HG03095 (cell line): ENCODE data around the gene CLDN5.

Source experiments
- ATAC-seq: cut with Tn5 transposase; IDR thresholded peaks from one replicate; pipeline ENCODE4 v1.9.1; 2021; ENCODE audit warnings: moderate library complexity; ENCODE audit not compliant: unreplicated experiment

The CLDN5 gene

GRCh38 chr22:19488285-19488684, 35.9 kb downstream of the CLDN5 start:
- no peak for ATAC-seq

DNA sequence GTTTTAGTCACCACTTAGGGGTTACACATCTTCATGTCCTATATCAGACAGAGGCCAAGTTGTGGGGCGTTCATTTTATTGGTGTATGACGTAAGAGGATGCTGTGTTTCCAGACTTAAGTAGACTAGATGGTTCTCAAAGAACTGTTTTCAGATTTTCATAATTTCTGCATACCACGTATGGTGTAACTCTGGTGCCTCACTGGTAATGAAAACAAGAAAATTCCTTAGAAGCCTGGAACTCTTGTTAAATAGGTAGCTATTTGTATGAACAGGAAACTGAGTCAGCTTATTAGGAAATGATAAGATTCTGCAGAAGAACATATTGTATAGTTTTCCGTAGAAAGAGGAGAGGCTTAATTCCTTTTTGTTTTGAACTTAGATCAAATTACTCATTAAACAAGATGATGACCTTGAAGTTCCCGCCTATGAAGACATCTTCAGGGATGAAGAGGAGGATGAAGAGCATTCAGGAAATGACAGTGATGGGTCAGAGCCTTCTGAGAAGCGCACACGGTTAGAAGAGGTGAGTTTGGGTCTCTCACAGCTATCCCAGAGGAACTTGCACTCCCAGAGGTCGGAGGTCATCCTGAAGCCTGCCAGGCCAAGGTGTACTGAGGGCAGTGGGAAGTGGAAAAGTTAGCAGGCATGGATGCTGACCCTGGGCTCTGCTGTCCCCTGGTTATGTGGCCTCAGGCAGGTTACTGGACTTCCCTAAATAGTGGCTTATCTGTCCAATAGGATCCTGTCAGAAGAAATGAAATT, 40.5 kb downstream of the CLDN5 start:
- ATAC-seq = no peak

- ATAC-seq = no peak
Observed at GRCh38 chr22:19482297-19482696, 41.9 kb downstream of the CLDN5 start.

- ATAC-seq = no peak
Observed at GRCh38 chr22:19480789-19481188, 43.4 kb downstream of the CLDN5 start.

DNA sequence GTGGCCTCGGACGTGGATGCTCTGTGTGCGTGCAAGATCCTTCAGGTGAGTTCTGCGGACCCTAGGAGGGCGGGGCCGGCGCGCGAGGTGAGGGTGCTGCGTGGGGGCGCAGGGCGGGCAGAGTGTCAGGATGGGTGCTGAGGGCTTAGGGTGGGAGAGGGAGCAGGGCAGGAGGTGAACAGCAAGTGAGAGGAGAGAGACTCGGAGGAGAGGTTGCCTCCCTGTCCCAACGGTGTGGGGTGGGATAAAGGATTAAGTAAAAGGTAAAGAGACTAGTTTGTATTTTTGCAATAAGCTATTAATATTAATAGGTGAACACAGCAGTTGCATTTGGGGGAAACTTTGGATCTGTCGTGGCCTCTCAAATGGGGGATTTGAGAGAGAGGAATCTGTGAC, 44.0 kb downstream of the CLDN5 start:
- ATAC-seq = no peak

GRCh38 chr22:19479355-19480172, 44.6 kb downstream of the CLDN5 start, which contains the start of gene CDC45:
Gene CDC45, plus strand, starts transcription at chr22:19479920. Its CDS starts 49 bp downstream, at chr22:19479969.
- peak; percentile 79 for ATAC-seq

DNA sequence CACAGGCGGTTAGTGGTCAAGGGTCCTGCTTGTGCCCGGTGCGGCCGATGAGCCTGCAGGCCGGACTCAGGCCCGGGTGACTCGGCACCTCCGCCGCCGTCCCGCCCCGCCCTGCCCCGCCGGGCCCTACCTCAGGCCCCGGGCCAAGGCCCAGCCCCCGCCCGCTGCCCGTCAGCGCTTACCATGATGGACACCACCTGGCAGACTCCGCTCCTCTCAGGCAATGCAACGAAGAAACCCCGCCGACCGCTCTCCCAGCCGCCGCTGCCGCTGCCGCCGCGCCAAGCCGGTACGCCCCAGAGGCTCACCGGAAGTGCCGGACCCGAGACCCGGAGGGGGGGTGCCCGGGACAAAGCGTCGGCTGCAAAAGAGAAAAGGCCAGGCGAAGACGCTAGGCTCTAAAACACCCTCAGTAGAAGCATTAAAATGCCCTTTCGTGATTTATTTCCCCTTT, 45.3 kb downstream of the CLDN5 start, which contains the start of gene UFD1:
Gene UFD1, minus strand, starts transcription at position 293 of the 454 bp plus-strand sequence. Its CDS starts 108 bp downstream, at position 185.
- peak; percentile 41 for ATAC-seq

DNA sequence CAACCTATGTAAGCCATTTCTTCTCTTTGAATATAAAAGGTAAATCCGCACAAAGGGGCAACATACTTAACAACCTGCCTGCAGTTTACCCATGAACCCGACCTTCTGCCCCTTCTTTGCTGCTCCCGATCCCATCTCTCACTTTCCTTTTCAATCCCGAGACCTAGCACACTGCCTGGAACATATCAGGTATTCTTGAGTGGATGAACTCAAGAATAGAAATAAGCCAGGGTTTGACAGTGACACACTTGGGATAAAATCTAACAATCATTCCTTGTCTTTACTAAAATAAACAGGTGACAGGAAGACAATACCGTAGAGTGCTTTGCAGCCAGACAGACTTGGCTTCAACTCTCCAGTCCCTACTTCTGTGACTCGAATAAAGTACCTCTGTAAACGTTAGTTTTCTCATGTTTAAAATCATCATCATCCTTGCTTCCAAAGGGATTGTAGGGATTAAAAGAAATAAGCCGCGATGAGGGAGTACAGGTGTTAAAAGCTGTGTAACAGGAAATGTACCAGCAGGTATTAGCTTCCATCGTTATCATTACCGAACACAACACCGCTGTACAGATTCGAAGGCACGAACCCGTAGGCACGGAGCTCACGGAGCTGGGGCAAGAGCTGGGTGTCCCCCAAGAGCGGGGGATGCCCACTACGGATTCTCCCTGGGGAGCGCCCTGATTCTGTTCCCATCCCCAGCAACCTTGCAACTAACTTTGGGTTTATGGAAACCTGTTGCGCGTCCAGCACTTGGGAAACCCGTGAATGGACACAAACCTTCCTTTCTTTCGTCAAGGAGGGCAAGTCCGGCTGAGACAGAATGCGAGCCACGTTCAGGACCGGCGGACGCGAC, 45.9 kb downstream of the CLDN5 start:
- no peak for ATAC-seq

DNA sequence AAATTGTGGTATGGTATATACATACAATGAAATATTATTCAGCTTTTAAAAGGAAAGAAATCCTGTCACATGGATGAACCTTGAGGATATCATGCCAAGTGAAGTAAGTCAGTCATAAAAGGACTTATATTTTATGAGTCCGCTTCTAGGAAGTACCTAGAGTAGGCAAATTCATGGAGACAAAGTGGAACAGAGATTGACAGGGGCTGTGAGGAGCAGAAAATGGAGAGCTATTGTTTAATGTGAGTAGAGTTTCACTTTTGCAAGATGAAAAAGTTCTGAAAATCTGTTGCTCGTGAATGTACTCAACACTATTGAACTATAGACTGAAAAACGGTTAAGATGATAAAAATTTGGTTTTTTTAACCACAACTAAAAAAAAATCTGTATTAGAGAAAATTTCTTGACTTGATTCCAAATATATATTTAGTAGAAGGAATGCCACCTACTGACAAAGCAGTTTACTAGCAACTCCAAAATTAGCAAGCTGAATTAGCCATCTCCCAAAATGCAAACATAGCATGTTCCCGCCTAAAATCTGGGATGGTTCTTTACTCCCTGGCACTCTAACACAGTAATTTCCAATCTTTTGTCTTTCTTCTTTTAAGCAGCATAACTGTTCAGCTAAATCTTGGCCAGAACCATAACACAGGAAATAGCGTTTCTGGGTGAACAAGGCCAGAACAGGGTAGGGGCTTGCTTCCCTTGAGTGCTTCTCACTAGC, 46.7 kb downstream of the CLDN5 start:
- ATAC-seq = no peak

DNA sequence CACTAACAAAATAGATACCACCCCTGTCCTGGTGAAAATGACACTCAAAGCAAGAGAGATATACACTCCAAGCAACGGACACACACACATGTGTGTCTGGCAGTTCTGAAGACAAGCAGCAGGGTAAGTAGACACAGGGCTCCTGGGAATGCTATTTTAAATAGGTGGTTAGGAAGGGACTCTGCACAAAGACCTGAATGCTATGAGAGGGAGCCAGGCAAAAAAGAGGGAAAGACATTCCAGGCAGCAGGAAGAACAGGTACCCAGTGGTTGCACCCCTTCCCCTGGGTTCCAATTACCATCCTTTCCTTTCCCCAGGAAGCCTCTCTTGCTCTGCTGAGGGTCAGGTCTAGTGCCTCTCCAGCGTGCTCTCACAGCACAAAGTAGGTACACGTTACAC, 48.2 kb downstream of the CLDN5 start:
- no peak for ATAC-seq

GRCh38 chr22:19473578-19473977, 50.6 kb downstream of the CLDN5 start:
- no peak for ATAC-seq
